ENCODE results near the gene PITPNM1. TPM values are rescaled to one million over a fixed set of nuclear protein-coding genes. Genes with fewer than 3 reads are reported as not detected.

Gene PITPNM1
- total and polyA plus RNA-seq, 2 of the 13 experiments (the other 11 are each of a cell fraction or from before 2014, with no cell fraction given): 8.2 to 8.5 TPM

GRCh38 chr11:67463680-67464410, 41.3 kb downstream of the PITPNM1 start (continued):
- TF ChIP-seq ZC3H13 (CRISPR knock-in tag; IDR thresholded peaks at IDR 0.05) (no peak), ZNF350 (CRISPR knock-in tag; IDR thresholded peaks at IDR 0.05; ENCODE audit: borderline replicate concordance, low read depth) (0 out of 2 replicates have a peak, but pooled peaks have one; percentile 35), PAF1 (CRISPR knock-in tag; IDR thresholded peaks at IDR 0.05) (no peak), ZNF562 (CRISPR knock-in tag; IDR thresholded peaks at IDR 0.05; ENCODE audit: borderline replicate concordance) (no peak), NFYB (CRISPR knock-in tag; IDR thresholded peaks at IDR 0.05) (no peak), POLR2AphosphoS5 (IDR thresholded peaks at IDR 0.05; ENCODE audit: low read depth, low read length) (no peak), TCF12 (IDR thresholded peaks at IDR 0.05) (no peak), TCF12 (CRISPR knock-in tag; IDR thresholded peaks at IDR 0.05) (no peak), SKIL (CRISPR knock-in tag; IDR thresholded peaks at IDR 0.05; ENCODE audit: borderline replicate concordance) (peak; percentile 35; the same call in 1 of the 2 replicates), JUN (CRISPR knock-in tag; IDR thresholded peaks at IDR 0.05) (peak; percentile 30; the same call in 1 of the 2 replicates), ZNF431 (CRISPR knock-in tag; IDR thresholded peaks at IDR 0.05; ENCODE audit: borderline replicate concordance, low read depth) (no peak), CCAR2 (optimal IDR thresholded peaks at IDR 0.05; ENCODE audit: low read depth, low read length) (no peak), CBX5 (CRISPR knock-in tag; IDR thresholded peaks at IDR 0.05; ENCODE audit: borderline replicate concordance) (0 out of 2 replicates have a peak, but pooled peaks have one; percentile 18), MAFF (IDR thresholded peaks at IDR 0.05; ENCODE audit: low read depth, low read length) (no peak), ISX (CRISPR knock-in tag; conservative IDR thresholded peaks at IDR 0.05) (no peak), GZF1 (CRISPR knock-in tag; IDR thresholded peaks at IDR 0.05) (no peak), ATRX (CRISPR knock-in tag; IDR thresholded peaks at IDR 0.05; ENCODE audit: borderline replicate concordance) (no peak), NR2F6 (IDR thresholded peaks at IDR 0.05) (no peak), NR2F6 (CRISPR knock-in tag; IDR thresholded peaks at IDR 0.05) (no peak), ZNF234 (CRISPR knock-in tag; conservative IDR thresholded peaks at IDR 0.05) (no peak), DZIP1 (CRISPR knock-in tag; IDR thresholded peaks at IDR 0.05) (peak; percentile 84; the same call in 1 of the 2 replicates), ZNF780A (CRISPR knock-in tag; IDR thresholded peaks at IDR 0.05) (no peak), KAT8 (CRISPR knock-in tag; IDR thresholded peaks at IDR 0.05) (peak; percentile 46; the same call in 1 of the 2 replicates), ZFY (CRISPR knock-in tag; IDR thresholded peaks at IDR 0.05) (no peak)
- TF ChIP-seq, protein P1, sequence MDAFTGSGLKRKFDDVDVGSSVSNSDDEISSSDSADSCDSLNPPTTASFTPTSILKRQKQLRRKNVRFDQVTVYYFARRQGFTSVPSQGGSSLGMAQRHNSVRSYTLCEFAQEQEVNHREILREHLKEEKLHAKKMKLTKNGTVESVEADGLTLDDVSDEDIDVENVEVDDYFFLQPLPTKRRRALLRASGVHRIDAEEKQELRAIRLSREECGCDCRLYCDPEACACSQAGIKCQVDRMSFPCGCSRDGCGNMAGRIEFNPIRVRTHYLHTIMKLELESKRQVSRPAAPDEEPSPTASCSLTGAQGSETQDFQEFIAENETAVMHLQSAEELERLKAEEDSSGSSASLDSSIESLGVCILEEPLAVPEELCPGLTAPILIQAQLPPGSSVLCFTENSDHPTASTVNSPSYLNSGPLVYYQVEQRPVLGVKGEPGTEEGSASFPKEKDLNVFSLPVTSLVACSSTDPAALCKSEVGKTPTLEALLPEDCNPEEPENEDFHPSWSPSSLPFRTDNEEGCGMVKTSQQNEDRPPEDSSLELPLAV (CRISPR knock-in tag; conservative IDR thresholded peaks at IDR 0.05; ENCODE audit: low read depth): no peak

Data from HepG2 (cell line).